HG03521 (cell line): Measurements from ENCODE around the gene VDR.

Experiments
- ATAC-seq: cut with Tn5 transposase; IDR thresholded peaks from one replicate; pipeline ENCODE4 v1.9.1; 2021; ENCODE audit warnings: mild to moderate bottlenecking, moderate library complexity; ENCODE audit not compliant: unreplicated experiment

Gene VDR

GRCh38 chr12:47875746-47876439, 28.9 kb downstream of the VDR start:
- no peak for ATAC-seq

- no peak for ATAC-seq
Observed at GRCh38 chr12:47874316-47874715, 30.5 kb downstream of the VDR start.

GRCh38 chr12:47870175-47870781, 34.5 kb downstream of the VDR start:
- ATAC-seq = no peak

- ATAC-seq = peak; percentile 50
Observed at GRCh38 chr12:47868552-47869031, 36.2 kb downstream of the VDR start.

GRCh38 chr12:47868041-47868440, 36.8 kb downstream of the VDR start:
- peak; percentile 11 for ATAC-seq

GRCh38 chr12:47867495-47867941, 37.3 kb downstream of the VDR start:
- ATAC-seq = no peak

GRCh38 chr12:47864646-47865235, 40.1 kb downstream of the VDR start:
- no peak for ATAC-seq

- ATAC-seq = no peak
Observed at GRCh38 chr12:47863985-47864384, 40.8 kb downstream of the VDR start.

- ATAC-seq = no peak
Observed at GRCh38 chr12:47863467-47863866, 41.3 kb downstream of the VDR start.

GRCh38 chr12:47862881-47863280, 41.9 kb downstream of the VDR start:
- no peak for ATAC-seq

- ATAC-seq = no peak
Observed at GRCh38 chr12:47862167-47862750, 42.5 kb downstream of the VDR start.

GRCh38 chr12:47860873-47861272, 43.9 kb downstream of the VDR start:
- no peak for ATAC-seq

- no peak for ATAC-seq
Observed at GRCh38 chr12:47860279-47860841, 44.4 kb downstream of the VDR start.

- no peak for ATAC-seq
Observed at GRCh38 chr12:47858511-47859266, 46.1 kb downstream of the VDR start.

GRCh38 chr12:47856721-47857575, 47.8 kb downstream of the VDR start:
- ATAC-seq = no peak

GRCh38 chr12:47856094-47856493, 48.7 kb downstream of the VDR start:
- no peak for ATAC-seq

- ATAC-seq = no peak
Observed at GRCh38 chr12:47855502-47855901, 49.3 kb downstream of the VDR start.

GRCh38 chr12:47854531-47854930, 50.3 kb downstream of the VDR start:
- no peak for ATAC-seq

- ATAC-seq = no peak
Observed at GRCh38 chr12:47852096-47852571, 52.7 kb downstream of the VDR start.
